GM21717 (cell line): Measurements from ENCODE around the gene MAPT.

Experiments used
- ATAC-seq: cut with Tn5 transposase; IDR thresholded peaks from one replicate; pipeline ENCODE4 v1.9.1; 2021; ENCODE audit warnings: mild to moderate bottlenecking, moderate library complexity; ENCODE audit not compliant: unreplicated experiment

MAPT gene

GRCh38 chr17:46025060-46025459 lies 130.7 kb downstream of the MAPT start:
- ATAC-seq: no peak

- ATAC-seq: no peak
Observed at GRCh38 chr17:46025510-46026165, 131.3 kb downstream of the MAPT start.

GRCh38 chr17:46026166-46027047 lies 132.1 kb downstream of the MAPT start:
- ATAC-seq: no peak

GRCh38 chr17:46027048-46027975 lies 133.0 kb downstream of the MAPT start:
- ATAC-seq: no peak

GRCh38 chr17:46027976-46028325 lies 133.6 kb downstream of the MAPT start:
- no peak for ATAC-seq

- ATAC-seq: no peak
Observed at GRCh38 chr17:46028374-46028773, 134.0 kb downstream of the MAPT start.

- ATAC-seq: no peak
Observed at GRCh38 chr17:46028981-46029565, 134.7 kb downstream of the MAPT start.

GRCh38 chr17:46029627-46030026 lies 135.3 kb downstream of the MAPT start:
- no peak for ATAC-seq

- no peak for ATAC-seq
Observed at GRCh38 chr17:46030752-46031151, 136.4 kb downstream of the MAPT start.

- ATAC-seq: no peak
Observed at GRCh38 chr17:46031440-46031839, 137.1 kb downstream of the MAPT start.

GRCh38 chr17:46031920-46032319 lies 137.6 kb downstream of the MAPT start:
- no peak for ATAC-seq

- ATAC-seq: no peak
Observed at GRCh38 chr17:46032909-46033308, 138.6 kb downstream of the MAPT start.

- no peak for ATAC-seq
Observed at GRCh38 chr17:46033392-46033791, 139.0 kb downstream of the MAPT start.

GRCh38 chr17:46035112-46035818 lies 140.9 kb downstream of the MAPT start:
- ATAC-seq: no peak

- ATAC-seq: no peak
Observed at GRCh38 chr17:46036491-46036890, 142.1 kb downstream of the MAPT start.

GRCh38 chr17:46037722-46038255 lies 143.4 kb downstream of the MAPT start:
- ATAC-seq: no peak

GRCh38 chr17:46038414-46038813 lies 144.1 kb downstream of the MAPT start:
- no peak for ATAC-seq

GRCh38 chr17:46038937-46039336 lies 144.6 kb downstream of the MAPT start:
- ATAC-seq: no peak

GRCh38 chr17:46039592-46040186 lies 145.3 kb downstream of the MAPT start:
- ATAC-seq: no peak

- ATAC-seq: no peak
Observed at GRCh38 chr17:46042246-46042645, 147.9 kb downstream of the MAPT start.
